ENCODE results near the gene TAF6.

The TAF6 gene

DNA sequence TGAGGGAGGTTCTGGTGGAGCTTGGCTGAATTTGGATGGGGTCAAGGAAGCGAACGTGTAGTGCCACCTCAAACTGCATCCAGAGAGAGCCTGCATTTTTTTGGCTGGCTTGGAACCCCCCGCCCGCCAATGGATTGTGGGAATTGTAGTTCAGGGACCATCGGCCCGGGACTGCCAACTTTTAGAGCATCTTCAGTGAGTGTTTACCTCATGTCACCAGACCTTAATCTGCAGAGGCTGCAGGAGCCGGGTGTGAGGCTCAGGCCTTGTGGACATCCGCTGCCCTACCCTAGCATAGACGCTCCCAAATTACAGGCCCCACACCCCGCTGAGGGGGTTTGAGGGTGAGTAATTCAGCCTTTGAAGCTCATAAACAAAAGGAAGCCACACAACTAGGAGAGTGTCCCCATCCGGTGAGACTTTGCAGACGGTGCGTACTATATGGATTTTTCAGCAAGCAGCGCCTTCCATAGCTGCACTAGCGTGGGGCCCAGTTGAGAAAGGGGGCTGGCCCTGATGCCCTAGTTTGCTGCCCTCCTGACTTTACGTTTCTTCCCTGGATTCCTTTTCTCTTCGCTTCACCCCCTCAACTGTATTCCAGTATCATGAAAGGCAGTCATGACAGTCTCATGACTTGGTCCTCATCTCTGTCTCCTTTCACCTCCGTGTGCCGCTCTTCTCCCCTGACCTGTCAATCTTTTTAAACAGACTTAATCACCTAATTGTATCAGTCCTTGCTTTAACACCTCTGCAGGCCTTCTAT, 993 bp upstream of the TAF6 start:
- peak; percentile 61 to 75 for DNase-seq

DNA sequence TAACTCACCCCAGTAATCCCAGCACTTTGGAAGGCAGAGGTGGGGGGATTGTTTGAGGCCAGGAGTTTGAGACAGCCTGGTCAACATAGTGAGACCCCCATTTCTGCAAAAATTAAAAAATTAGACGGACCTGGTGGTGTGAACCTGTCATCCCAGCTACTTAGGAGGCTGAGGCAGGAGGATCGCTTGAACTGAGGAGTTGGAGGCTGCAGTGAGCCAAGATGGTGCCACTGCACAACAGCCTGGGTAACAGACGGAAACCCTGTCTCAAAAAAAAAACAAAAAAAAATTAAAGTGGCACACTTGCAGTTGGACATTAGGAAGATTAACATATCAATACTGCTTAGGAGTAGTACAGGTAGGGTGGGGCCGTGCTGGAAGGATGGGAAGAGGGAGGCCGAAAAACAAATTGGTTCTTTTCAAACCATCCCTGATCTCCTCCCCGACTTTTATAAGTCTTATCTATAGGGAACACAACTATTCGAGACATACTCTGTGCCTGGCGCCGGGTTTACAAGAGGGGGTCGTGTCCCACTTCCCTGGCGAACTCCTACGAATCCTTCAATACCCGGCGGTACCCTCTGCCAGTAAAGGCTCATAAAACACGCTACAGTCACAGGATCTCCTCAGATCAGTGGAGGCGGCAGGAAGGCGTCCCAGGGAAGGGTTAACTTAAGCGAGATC, 628 bp downstream of the TAF6 start:
- no peak for DNase-seq

DNA sequence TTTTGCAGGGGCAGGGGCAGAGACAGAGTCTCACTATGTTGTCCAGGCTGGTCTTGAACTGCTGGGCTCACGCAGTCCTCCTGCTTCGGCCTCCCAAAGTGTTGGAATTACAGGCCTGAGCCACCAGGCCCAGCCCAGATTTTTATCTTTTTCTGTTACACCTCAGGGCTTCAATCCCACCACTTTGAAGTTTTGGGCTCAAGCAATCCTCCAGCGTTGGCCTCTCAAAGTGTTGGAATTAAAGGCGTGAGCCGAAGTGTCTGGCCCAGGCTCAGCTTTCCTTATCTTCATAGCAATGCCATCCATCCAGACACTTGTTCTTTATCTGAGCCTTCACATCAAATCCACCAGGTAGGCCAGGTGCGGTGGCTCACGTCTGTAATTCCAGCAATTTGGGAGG, 4.1 kb downstream of the TAF6 start:
- no peak for DNase-seq

DNA sequence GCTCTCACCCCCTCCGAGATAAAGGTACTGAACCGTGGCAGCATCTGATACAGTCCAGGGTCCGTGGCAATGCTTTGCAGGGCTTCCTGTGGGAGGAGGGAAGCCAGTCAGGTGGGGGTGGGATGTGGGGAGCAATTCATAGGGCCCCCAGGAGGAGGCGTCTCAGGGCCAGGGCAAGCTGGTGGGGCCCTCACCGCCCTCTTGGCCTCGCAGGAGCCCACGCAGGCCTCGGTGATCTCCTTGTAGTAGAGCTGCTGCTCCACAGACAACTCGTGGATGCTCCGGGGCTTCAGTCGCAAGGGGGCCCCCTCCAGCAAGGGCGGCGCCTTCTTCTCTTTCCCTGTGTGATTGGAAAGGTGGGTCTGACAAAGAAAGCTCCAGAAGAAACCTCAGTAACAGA, 7.2 kb downstream of the TAF6 start:
- no peak for DNase-seq

DNA sequence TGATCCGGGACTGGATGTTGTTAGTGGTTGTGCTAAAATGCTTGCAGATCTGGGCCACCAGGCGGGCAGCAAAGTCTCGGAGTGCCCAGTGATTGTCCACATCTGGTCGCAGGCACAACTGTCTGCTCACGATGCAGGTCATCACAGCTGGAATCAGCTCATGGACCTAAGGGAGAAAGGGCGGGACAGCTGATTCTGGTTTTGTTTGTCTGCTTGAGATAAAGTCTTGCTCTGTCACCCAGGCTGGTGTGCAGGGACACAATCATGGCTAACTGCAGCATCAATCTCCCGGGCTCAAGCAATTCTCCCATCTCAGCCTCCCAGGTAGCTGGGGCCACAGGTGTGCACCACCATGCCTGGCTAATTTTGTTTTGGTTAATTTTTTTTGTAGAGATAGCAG, 8.0 kb downstream of the TAF6 start:
- DNase-seq = no peak

DNA sequence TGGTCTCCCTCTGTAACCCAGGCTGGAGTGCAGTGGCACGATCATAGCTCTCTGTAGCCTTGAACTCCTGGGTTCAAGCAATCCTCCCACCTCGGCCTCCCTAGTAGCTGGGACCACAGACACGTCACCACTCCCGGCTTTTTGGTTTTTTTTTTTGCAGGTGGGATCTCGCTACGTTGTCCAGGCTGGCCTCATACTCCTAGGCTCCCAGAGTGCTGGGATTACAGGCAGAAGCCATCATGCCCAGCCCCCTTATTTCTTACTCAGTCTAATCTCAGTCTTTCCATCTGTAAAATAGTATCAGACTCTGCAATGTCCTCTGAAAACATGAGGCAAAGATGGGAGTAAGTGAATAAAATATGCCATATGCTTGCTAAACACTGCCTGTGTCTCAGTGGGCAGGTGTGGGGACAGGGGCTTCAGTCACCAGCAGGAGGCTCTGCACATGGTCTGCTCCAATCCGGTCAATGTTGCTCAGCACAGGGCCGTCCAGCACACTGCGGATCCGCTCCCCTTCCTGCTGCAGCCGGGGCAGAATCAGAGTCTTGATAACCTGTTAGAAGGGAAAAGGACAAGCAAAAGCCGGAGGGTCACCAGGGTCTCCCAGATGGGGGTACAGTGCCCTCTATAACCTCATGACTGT, 9.5 kb downstream of the TAF6 start:
- DNase-seq = no peak

DNA sequence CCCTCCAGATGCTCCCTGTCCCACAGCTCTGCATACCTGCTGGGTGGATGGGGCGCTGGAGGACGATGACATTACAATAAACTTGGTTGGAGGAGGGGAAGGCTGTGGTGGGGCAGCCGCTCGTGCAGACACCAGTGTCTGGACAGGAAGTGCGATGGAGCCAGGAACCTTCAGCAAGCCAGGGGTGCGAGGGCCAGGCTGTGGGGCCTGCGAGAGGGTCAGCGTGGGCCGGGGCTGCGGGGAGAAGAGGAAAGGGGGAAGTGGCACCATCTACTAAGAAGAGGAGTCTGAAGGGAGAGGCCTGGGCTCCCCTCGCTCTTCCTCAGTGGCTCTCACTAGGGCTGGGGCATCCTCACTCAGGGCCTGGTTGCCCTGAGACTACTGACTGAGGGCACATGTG, 11.3 kb downstream of the TAF6 start:
- DNase-seq = no peak

DNA sequence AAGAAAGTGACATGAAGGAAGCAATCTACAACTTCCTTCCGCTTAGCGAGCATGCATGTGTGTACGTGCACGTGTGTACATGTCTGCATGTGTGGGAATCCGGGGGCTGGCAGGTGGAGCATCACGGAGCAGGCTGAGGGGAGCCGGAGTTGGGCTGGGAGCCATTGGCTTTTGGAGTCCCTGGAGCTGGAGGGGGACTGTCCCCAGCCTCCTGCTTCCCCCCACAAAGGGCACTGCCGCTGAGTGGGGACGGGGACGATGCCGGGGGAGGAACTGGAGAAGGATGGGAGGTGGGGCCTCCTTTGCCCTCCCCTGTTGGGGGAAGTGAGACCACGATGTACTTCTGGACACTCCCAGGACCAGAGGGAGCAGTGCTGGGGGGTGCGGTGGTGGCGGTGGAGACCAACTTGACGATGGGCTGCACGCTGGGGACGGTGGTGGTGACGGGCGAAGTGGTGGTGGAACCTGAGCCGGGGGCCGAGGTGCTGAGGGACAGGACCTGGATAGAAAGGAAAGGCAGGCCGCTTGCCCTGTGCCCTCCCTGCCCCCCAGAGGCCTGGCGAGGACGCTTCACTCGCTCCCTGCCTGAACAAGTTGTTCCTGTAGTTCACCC, 11.9 kb downstream of the TAF6 start:
- DNase-seq = no peak

DNA sequence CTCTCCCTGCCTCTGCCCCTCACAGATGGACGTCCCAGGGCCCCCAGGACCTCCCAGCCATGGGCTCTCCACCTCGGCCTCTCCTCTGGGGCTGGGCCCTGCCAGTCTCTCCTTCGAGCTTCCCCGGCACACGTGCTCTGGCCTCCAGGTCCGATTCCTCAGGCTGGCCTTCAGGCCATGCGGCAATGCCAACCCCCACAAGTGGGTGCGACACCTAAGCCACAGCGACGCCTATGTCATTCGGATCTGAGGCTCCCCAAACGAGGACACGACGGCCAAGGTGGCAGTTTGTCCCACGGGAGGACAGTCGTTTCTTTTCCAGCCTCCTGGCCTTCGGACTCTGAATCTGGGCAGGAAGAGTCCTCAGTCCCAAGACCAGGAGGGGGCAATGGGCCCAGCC, 12.5 kb downstream of the TAF6 start:
- DNase-seq = no peak

DNA sequence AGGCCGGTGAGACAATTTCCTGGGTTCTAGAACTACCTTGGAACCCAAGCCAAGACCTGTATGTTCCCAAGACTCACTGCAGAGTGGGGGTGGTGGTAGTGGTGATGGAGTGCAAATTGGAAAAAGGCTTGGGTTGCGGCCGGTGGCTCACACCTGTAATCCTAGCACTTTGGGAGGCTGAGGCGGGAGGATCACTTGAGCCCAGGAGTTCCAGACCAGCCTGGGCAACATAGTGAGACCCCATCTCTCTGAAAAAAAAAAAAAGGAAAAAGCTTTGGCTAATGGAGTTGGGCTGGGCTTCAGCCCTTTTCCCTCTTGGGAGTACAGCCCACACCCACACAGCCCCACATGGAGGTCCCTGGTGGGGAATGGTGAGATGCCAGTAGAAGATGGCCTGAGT, 13.6 kb downstream of the TAF6 start:
- no peak for DNase-seq

DNA sequence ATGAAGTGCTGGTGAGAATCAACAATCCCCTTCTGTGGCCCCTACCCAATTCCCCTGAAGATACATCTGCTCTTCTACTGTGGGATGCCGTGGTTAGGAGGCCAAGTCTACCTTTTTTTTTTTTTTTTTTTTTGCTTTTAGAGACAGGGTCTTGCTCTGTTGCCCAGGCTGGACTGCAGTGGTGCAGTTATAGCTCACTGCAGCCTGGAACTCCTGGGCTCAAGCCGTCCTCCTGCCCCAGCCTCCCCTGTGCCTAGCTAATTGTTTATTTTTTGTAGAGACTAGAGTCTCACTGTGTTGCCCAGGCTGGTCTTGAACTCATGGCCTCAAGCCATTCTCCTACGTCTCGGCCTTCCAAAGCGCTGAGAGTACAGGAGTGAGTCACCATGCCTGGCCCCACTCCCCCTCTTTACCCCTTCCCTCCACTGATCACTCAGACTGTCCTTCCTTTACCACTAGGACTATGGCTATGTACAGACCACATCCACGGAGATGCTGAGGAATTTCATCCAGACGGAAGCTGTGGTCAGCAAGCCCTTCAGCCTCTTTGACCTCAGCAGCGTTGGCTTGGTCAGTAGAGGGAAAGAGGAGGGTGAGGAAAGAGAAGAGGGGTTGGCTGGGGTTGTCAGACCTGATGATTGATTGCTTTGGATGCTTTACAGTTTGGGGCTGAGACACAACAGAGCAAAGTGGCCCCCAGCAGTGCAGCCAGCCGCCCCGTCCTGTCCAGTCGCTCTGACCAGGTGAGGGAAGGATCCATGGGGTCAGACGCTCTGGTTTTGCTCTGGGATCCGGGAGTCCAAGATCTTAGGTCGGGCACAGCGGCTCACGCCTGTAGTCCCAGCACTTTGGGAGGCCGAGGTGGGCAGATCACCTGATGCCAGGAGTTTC, 16.0 kb downstream of the TAF6 start:
- no peak for DNase-seq

DNA sequence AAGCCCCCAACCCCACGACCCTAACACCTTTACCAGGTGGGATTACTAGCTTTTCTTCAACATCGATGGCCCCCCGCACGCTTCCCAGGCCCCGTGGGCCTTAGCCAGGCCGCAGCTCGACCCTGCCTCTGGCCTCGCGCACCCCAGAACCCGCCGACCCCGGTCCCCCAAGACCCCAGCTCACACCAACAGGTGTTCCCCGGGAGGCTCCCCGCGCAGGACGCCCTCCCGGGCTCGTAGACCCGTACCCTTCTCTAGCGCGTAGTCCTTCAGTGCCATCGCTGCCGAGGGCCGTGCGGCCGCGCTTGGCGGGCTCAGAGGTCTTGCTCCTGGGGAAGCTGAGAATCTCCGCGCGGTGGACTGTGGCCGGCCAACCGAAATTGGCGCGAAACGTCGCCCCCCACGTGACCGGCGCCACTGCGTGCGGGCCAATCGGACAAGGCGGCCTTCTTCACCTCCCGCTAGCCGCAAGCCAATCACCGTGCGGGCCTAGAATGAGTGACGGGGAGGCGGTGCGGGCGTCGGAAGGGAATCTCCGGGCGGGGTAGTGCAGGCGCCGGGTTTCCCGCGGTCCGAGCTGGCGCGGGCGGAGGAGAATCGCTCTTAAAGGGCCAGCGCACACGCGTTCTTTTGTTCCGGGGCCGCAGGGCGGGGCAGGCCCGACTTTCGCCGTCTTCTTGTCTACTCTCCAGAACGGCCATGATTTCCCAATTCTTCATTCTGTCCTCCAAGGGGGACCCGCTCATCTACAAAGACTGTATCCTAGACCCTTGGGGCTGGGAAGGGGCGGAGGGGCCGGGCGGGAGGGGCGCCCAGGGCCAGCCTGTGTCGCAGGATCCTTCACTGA, 17.9 kb downstream of the TAF6 start, which contains the start of the genes AP4M1 and MCM7:
Gene AP4M1, plus strand, starts transcription at position 628 of the 847 bp plus-strand sequence. Its CDS starts 72 bp downstream, at position 700.
Gene MCM7, minus strand, starts transcription at position 382 of the 847 bp plus-strand sequence. Its CDS starts 103 bp downstream, at position 279.
- peak; percentile 99 to 100 for DNase-seq

DNA sequence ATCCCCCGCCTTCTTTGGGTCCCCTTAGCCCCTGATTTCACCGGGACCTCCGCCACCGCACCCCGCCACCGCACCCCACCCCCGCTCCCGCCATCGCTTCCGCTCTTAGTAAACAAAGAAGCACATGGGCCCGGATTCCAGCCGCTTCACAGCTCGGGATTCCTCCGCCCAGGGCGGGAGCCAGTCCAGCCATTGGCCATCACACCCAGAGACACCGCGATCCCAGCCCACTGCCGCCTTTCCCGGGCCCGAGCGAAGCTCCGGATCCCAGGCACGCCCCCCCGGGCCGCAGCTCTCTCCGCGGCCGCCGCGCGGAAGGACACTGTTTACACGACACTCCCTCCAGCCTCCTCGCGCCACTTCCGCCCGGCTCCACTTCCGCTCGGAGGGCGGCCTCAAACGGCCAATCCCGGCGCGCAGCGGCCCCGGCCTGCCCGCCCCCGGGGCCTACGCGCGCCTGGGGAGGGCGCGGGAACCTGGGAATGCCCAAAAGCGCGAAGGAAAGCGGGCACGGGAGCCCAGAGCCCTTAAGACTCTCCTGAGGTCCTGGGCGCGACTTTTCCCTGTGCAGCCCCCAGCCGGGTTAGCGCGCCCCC, 18.6 kb downstream of the TAF6 start:
- DNase-seq = peak; percentile 95 to 98

DNA sequence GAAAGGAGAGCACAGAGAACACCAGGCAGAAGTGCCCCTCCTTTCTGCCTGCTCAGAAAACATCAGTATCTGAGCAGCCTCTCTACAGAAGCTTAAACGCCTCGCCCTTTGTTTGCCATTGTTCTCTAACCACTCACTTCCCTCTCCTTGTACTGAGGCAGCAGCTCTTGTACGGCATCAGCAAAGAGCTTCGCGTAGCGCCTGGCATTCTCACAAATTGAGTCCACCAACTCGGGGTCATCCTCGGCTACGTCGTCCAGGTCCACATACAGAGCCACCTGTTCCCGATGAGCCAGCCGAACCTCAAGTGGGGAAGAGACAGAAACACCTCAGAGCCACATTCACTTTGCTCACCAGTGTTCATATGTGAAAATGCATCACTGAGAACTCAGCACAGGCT, 19.7 kb downstream of the TAF6 start:
- DNase-seq = no peak

DNA sequence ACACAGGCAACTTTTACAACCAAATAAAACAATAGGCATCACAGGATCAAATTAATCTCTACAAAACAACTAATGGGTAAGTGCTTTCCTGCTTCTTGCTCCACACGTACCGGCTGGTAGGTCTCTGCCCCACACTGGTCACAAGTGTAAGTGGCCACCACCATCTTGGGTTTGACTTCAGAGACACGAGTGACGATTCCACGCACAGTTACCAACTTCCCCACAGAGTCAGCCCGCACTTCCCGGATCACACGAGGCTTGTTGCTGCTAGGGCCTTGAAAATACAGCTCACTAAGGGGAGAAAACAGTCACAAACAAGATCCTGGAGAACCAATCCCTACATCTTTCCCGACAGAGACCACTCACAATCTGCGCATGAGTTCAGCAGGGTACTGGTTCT, 20.2 kb downstream of the TAF6 start:
- no peak for DNase-seq

DNA sequence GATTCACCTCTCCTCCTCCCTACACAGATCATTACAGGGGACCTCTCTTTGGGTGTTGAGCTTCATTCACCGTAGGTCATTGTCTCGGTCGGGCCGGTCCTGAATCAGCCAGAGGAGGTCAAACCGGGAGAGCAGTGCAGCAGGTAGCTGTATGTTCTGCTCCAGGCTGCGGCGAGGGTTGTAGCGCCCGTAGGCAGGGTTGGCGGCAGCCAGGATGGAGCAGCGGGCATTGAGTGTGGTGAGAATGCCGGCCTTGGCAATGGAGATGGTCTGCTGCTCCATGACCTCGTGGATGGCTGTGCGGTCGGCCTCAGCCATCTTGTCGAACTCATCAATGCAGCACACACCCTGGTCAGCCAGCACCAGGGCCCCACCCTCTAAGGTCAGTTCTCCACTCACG, 23.5 kb downstream of the TAF6 start:
- DNase-seq = no peak

DNA sequence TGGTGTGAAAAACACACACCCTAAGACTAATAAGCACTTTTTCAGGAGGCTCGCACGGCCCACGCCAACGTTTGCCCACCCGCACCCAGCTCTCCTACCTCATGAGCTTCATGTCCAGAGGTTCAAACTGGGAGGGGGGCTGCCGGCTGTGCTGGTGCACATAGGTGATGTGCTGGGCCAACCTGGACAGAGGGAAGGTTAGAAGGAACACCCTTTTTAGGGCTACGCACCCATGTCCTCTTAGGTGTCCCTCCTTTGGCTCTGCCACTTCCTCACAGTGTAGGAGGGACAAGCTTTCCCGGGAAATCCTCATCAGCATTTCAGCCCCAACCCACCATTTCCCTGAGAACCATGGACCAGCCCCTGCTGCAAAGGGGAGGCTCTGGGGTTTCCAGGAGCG, 23.9 kb downstream of the TAF6 start:
- no peak for DNase-seq

DNA sequence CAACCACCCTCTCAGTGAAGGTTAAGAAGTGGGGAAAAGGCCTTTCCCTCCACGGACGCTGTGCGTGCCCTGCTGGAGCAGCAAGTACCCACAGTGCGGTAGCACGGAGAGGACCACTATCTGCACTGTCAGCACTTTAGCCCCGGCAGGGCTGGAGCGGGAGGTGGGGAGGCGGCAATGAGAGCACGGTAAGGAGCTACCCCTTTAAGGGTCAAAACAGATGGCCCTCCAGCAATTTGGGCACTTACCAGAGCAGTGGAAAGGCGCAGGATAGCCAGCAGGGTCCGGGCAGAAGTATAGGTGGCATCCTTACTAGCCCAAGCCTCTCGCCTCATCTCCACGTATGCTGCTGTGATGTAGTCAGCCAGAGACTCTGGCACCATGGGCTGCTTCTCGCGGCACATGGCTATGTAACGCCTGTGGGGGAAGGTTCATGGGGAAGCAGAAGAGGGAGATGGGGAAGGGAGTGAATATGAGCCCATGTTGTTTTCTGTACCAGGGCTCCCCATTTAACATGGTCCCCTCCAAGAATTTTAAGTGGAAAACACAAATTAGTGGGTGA, 25.2 kb downstream of the TAF6 start:
- no peak for DNase-seq

DNA sequence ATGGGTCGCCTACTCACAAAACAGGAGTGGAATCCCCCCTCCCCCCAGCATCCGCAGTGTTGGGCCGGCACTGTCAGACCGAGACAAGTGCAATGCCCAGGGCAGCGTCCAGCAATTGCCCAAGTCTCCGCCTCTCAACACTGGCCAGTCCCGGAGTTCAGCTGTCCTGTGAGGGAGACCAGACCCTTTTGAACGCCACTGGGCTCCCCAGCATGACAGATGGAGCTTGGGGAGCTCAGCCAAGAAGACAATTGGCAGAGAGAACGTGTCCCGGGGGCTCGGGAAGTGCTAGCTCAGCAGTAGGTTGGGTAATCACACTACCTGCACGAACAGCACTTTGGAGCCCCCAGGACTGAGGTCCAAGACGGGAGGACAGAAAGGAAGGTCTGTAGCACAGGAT, 25.7 kb downstream of the TAF6 start:
- no peak for DNase-seq

DNA sequence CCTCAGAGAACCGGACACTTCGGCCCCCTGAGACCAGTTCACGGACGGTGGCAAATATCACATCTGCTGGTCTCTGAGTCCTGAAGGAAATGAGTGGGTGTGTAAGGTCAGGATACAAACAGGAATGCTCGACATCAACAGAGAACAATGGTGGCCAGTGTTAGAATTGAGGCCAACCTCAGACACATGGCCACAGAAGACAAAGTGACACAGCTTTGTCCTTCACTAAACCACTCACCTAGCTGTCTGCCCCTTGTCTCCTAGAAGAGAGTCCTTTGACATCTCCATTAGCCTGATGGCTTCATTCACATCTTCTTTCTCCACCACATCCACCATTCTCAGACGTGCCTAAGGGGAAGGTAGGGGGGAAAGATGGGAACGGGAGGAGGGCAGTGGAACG, 26.1 kb downstream of the TAF6 start:
- no peak for DNase-seq

Data from NCI-H526 (cell line).